ENCODE results near the gene CHRNB1. TPM values are rescaled to one million over a fixed set of nuclear protein-coding genes. Genes with fewer than 3 reads are reported as not detected.
"Not testable (repeated sequence)": the region's sequence is repeated elsewhere in the genome, so short reads cannot be mapped to it uniquely, and the experiment has no call there.

Gene CHRNB1
- total RNA-seq, 2 experiments from 2014 or later, result 11.5 to 11.7 TPM

GRCh38 chr17:7481842-7482741, 37.2 kb downstream of the CHRNB1 start:
- not testable (repeated sequence) for DNase-seq, H3K27me3 Mint-ChIP-seq, ATAC-seq, H3K9me3 Mint-ChIP-seq
- Mint-ChIP-seq H3K4me3 (peak overlapping the region; percentile 96), H3K36me3 (ENCODE audit: low read depth) (peaks cover 30% of the 10 kb centered on the region), H3K4me1 (ENCODE audit: low read depth) (peaks cover 60% of the 10 kb centered on the region), H3K27ac (peak overlapping the region; percentile 99)
- intact Hi-C loops (cut with micrococcal nuclease), result loop anchor here (5.0 to 10.0 kb wide), 2 partner anchors 45 to 127 kb away; partner anchors contain the start of genes FGF11, KCTD11, TMEM102 and TMEM95
- CTCF ChIA-PET, result interaction anchor here (1.0 to 6.6 kb wide), 2 partner anchors 32 to 45 kb away, joined by 4 to 49 read pairs; partner anchors contain the start of gene TMEM102
- POLR2A ChIA-PET, result interaction anchor here (0.6 to 7.2 kb wide), 3 partner anchors 45 to 205 kb away, joined by 4 to 67 read pairs (median 4); partner anchors contain the start of gene TMEM102

GRCh38 chr17:7482742-7483088, 37.9 kb downstream of the CHRNB1 start:
- Mint-ChIP-seq H3K36me3 (ENCODE audit: low read depth) (peaks cover 34% of the 10 kb centered on the region), H3K4me1 (ENCODE audit: low read depth) (peaks cover 60% of the 10 kb centered on the region), H3K4me3 (peak overlapping the region; percentile 96), H3K27ac (peak overlapping the region; percentile 99)
- POLR2A ChIA-PET, result interaction anchor here (4.2 kb wide), 1 partner anchor 47 kb away, joined by 55 read pairs; the partner anchor contains the start of gene TMEM102
- DNase-seq, H3K9me3 Mint-ChIP-seq, H3K27me3 Mint-ChIP-seq, ATAC-seq, CTCF ChIA-PET: not testable (repeated sequence)
- intact Hi-C loops (cut with micrococcal nuclease), result loop anchor here (5.0 to 10.0 kb wide), 2 partner anchors 45 to 128 kb away; partner anchors contain the start of genes FGF11, KCTD11, TMEM102 and TMEM95

GRCh38 chr17:7483255-7484066, 38.6 kb downstream of the CHRNB1 start:
- peak; percentile 98 for DNase-seq
- Mint-ChIP-seq H3K4me3 (peak overlapping the region; percentile 96), H3K27me3 (no peaks in the 10 kb centered on the region), H3K27ac (peak overlapping the region; percentile 99), H3K9me3 (no peaks in the 10 kb centered on the region), H3K4me1 (ENCODE audit: low read depth) (peaks cover 56% of the 10 kb centered on the region), H3K36me3 (ENCODE audit: low read depth) (peaks cover 29% of the 10 kb centered on the region)
- ATAC-seq, result peak; percentile 60
- intact Hi-C loops (cut with micrococcal nuclease), result loop anchor here (5.0 to 10.0 kb wide), 2 partner anchors 46 to 129 kb away; partner anchors contain the start of genes FGF11, KCTD11, TMEM102 and TMEM95
- POLR2A ChIA-PET, result interaction anchor here (0.7 to 4.2 kb wide), 27 partner anchors 11 to 235 kb away, joined by 3 to 55 read pairs (median 7); partner anchors contain the start of genes ACAP1, FGF11, MPDU1 and PLSCR3
- TF ChIP-seq CTCF (IDR thresholded peaks at IDR 0.05), result no peak
- CTCF ChIA-PET, result interaction anchor here (1.1 to 2.6 kb wide), 2 partner anchors 47 to 77 kb away, joined by 4 to 14 read pairs; partner anchors contain the start of gene SENP3

- Mint-ChIP-seq H3K4me3 (peak within 1 kb of the TSS; percentile 96), H3K36me3 (ENCODE audit: low read depth) (peaks cover 35% of the 10 kb centered on the region), H3K27me3 (no peaks in the 10 kb centered on the region), H3K27ac (peak within 1 kb of the TSS; percentile 99), H3K4me1 (ENCODE audit: low read depth) (peaks cover 63% of the 10 kb centered on the region), H3K9me3 (no peaks in the 10 kb centered on the region)
- TF ChIP-seq CTCF (IDR thresholded peaks at IDR 0.05), result no peak
- POLR2A ChIA-PET, result interaction anchor here (0.7 to 4.2 kb wide), 39 partner anchors 8 to 236 kb away, joined by 3 to 55 read pairs (median 6); partner anchors contain the start of genes ACAP1, FGF11, MPDU1 and PLSCR3
- ATAC-seq (peak; percentile 67), DNase-seq (peak; percentile 96)
- CTCF ChIA-PET, result interaction anchor here (1.0 to 3.5 kb wide), 5 partner anchors 48 to 131 kb away, joined by 3 to 27 read pairs (median 4); partner anchors contain the start of genes SENP3 and TMEM102
- intact Hi-C loops (cut with micrococcal nuclease), result loop anchor here (5.0 to 10.0 kb wide), 2 partner anchors 47 to 129 kb away; partner anchors contain the start of genes FGF11, KCTD11, TMEM102 and TMEM95
Observed at GRCh38 chr17:7484067-7484918, 39.4 kb downstream of the CHRNB1 start, which contains the start of gene POLR2A. POLR2A (plus strand) TSS chr17:7484366.

- peak overlapping the region; percentile 99 for H3K27ac Mint-ChIP-seq
- no peaks in the 10 kb centered on the region for H3K9me3 Mint-ChIP-seq
- peak overlapping the region; percentile 96 for H3K4me3 Mint-ChIP-seq
- peaks cover 37% of the 10 kb centered on the region for H3K36me3 Mint-ChIP-seq (ENCODE audit: low read depth)
- ChIA-PET POLR2A (interaction anchor here (0.7 to 4.2 kb wide), 51 partner anchors 8 to 357 kb away, joined by 3 to 55 read pairs (median 6); partner anchors contain the start of genes ACAP1, FGF11, MPDU1 and PLSCR3), CTCF (interaction anchor here (1.0 to 3.5 kb wide), 6 partner anchors 20 to 131 kb away, joined by 3 to 27 read pairs (median 6); partner anchors contain the start of genes SENP3 and TMEM102)
- intact Hi-C loops (cut with micrococcal nuclease), result loop anchor here (5.0 to 10.0 kb wide), 2 partner anchors 48 to 130 kb away; partner anchors contain the start of genes FGF11, KCTD11, TMEM102 and TMEM95
- H3K27me3 Mint-ChIP-seq, result no peaks in the 10 kb centered on the region
- no peak for TF ChIP-seq CTCF (IDR thresholded peaks at IDR 0.05)
- ATAC-seq (no peak), DNase-seq (no peak)
- H3K4me1 Mint-ChIP-seq (ENCODE audit: low read depth), result peaks cover 66% of the 10 kb centered on the region
Observed at GRCh38 chr17:7484919-7485377, 40.1 kb downstream of the CHRNB1 start.

Data from activated CD8-positive, alpha-beta T cell treated with anti-CD3 and anti-CD28 coated beads for 36 hours (primary cell).